GOT3 (cell line): ENCODE data around the gene ZC3HAV1.
"Not testable (repeated sequence)": the region's sequence is repeated elsewhere in the genome, so short reads cannot be mapped to it uniquely, and the experiment has no call there.

Experiments
- DNase-seq: peaks from one replicate; lab custom pipeline; 2025; ENCODE audit warnings: mixed read lengths; lab: John Stamatoyannopoulos, UW

Gene ZC3HAV1

GRCh38 chr7:139051655-139052054 lies 57.9 kb downstream of the ZC3HAV1 start:
- DNase-seq: no peak

GRCh38 chr7:139049936-139050335 lies 59.6 kb downstream of the ZC3HAV1 start:
- no peak for DNase-seq

- no peak for DNase-seq
These were observed 60.4 kb downstream of the ZC3HAV1 start for GRCh38 chr7:139049111-139049510.

- DNase-seq: no peak
These were observed 61.5 kb downstream of the ZC3HAV1 start for GRCh38 chr7:139047970-139048369.

- DNase-seq: no peak
These were observed 63.4 kb downstream of the ZC3HAV1 start for GRCh38 chr7:139046143-139046542.

- no peak for DNase-seq
These were observed 64.4 kb downstream of the ZC3HAV1 start for GRCh38 chr7:139044813-139045794.

GRCh38 chr7:139043823-139044812 lies 65.4 kb downstream of the ZC3HAV1 start:
- no peak for DNase-seq

GRCh38 chr7:139041378-139042085 lies 68.0 kb downstream of the ZC3HAV1 start:
- DNase-seq: no peak

- no peak for DNase-seq
These were observed 70.8 kb downstream of the ZC3HAV1 start for GRCh38 chr7:139038691-139039090.

- no peak for DNase-seq
These were observed 72.6 kb downstream of the ZC3HAV1 start for GRCh38 chr7:139036901-139037300.

- DNase-seq: peak; percentile 9
These were observed 73.8 kb downstream of the ZC3HAV1 start, which contains the start of gene ZC3HAV1L for GRCh38 chr7:139035586-139036353. Gene ZC3HAV1L, minus strand, starts transcription at chr7:139036042. Its CDS starts 25 bp downstream, at chr7:139036017.

- DNase-seq: no peak
These were observed 74.5 kb downstream of the ZC3HAV1 start for GRCh38 chr7:139034855-139035585.

- no peak for DNase-seq
These were observed 75.2 kb downstream of the ZC3HAV1 start for GRCh38 chr7:139034336-139034735.

GRCh38 chr7:139033346-139034114 lies 76.0 kb downstream of the ZC3HAV1 start:
- no peak for DNase-seq

- no peak for DNase-seq
These were observed 77.0 kb downstream of the ZC3HAV1 start for GRCh38 chr7:139032473-139032872.

GRCh38 chr7:139029353-139029752 lies 80.2 kb downstream of the ZC3HAV1 start:
- DNase-seq: no peak

- no peak for DNase-seq
These were observed 83.0 kb downstream of the ZC3HAV1 start for GRCh38 chr7:139026551-139026950.

- DNase-seq: not testable (repeated sequence)
These were observed 83.7 kb downstream of the ZC3HAV1 start for GRCh38 chr7:139025861-139026260.

- no peak for DNase-seq
These were observed 86.4 kb downstream of the ZC3HAV1 start for GRCh38 chr7:139023076-139023475.
